ENCODE results near the gene MAN1A2. TPM values are rescaled to one million over a fixed set of nuclear protein-coding genes. Genes with fewer than 3 reads are reported as not detected.

MAN1A2 gene
- total and polyA plus RNA-seq, 9 of the 15 experiments (the other 6 are each of a cell fraction or from before 2014, with no cell fraction given), result 4.2 to 38.4 (median 18.7) TPM

- TF ChIP-seq BCLAF1 (IDR thresholded peaks at IDR 0.05; ENCODE audit: borderline replicate concordance in 1 of 2, control insufficient read depth in 1 of 2, low read depth in 2 of 2, low read length in 1 of 2) (no peak), CBX1 (IDR thresholded peaks at IDR 0.05; ENCODE audit: low read depth) (peak; percentile 79), RBM34 (IDR thresholded peaks at IDR 0.05; ENCODE audit: borderline replicate concordance, insufficient read depth, low read length) (no peak), ZNF551 (CRISPR knock-in tag; IDR thresholded peaks at IDR 0.05) (no peak), HEY1 (CRISPR knock-in tag; IDR thresholded peaks at IDR 0.05; ENCODE audit: borderline replicate concordance) (no peak), RNF2 (IDR thresholded peaks at IDR 0.05) (peak; percentile 50; the same call in 1 of the 2 replicates), AFF1 (IDR thresholded peaks at IDR 0.05; ENCODE audit: low read depth in 1 of 2, partially characterized antibody in 2 of 2) (no peak), ZNF444 (CRISPR knock-in tag; IDR thresholded peaks at IDR 0.05) (no peak), SMARCA4 (IDR thresholded peaks at IDR 0.05) (0 out of 2 replicates have a peak, but pooled peaks have one; percentile 33), SNAPC5 (CRISPR knock-in tag; IDR thresholded peaks at IDR 0.05) (no peak)
Measured at GRCh38 chr1:117366177-117367045, 838 bp upstream of the MAN1A2 start (continued).

Data from K562 (cell line).